KOPT-K1 (cell line): ENCODE measurements around the gene MYO18B.

ENCODE experiments used
- H3K27ac ChIP-seq: fragments of 200-600 bp; sonication (generic); 2 replicates; pipeline ENCODE4 v1.5.1; 2016; ENCODE audit warnings: antibody characterized with exemption, mild to moderate bottlenecking, low read depth, low read length; ENCODE audit not compliant: poor library complexity, severe bottlenecking
- H3K36me3 ChIP-seq: fragments of 200-600 bp; sonication (generic); 2 replicates; pipeline ENCODE4 v1.5.1; 2017; ENCODE audit warnings: antibody characterized with exemption, mild to moderate bottlenecking, low read length, moderate library complexity; ENCODE audit not compliant: insufficient read depth
- H3K9me3 ChIP-seq: fragments of 200-600 bp; sonication (generic); 2 replicates; pipeline ENCODE4 v1.5.1; 2017; ENCODE audit warnings: antibody characterized with exemption, low read length, mild to moderate bottlenecking; ENCODE audit not compliant: insufficient read depth, poor library complexity, severe bottlenecking

The MYO18B gene

DNA sequence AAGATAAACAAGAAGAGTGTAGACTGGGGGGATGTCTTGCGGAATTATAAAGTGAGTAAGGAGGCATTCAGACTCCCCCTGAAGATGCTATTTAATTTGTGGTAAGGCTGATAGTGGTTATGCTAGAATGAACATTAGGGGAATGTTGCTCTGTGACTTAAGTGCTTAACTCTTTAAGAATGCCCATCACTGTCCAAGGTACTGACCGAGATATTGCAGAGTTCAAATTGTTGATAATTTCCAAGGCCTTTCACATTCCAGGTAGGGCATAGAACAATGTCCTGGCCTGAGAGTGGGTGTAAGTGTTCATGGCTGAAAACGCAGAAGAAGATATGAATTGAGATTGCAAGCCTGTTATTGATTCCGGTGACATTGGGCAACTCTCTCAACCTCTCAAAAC lies 337.0 kb downstream of the MYO18B start:
- Histone ChIP-seq H3K9me3 (no peaks in the 10 kb centered on the region), H3K27ac (no peak overlapping the region), H3K36me3 (no peaks in the 10 kb centered on the region)
